GM12875 (cell line): ENCODE measurements around the gene KCNH1.

ENCODE experiments used
- H3K4me3 ChIP-seq: one replicate; pipeline ENCODE4 v1.5.1; 2011; ENCODE audit warnings: low read depth, low read length, control low read depth
- CTCF ChIP-seq: IDR thresholded peaks from 2 replicates; pipeline ENCODE4 v1.5.1; 2011; ENCODE audit warnings: low read depth, mild to moderate bottlenecking, control low read depth, inconsistent platforms, low read length, moderate library complexity, borderline replicate concordance; ENCODE audit not compliant: insufficient read depth

Gene KCNH1

GRCh38 chr1:210912752-210913151 lies 221.2 kb downstream of the KCNH1 start:
- no peak overlapping the region for H3K4me3 ChIP-seq
- no peak for TF ChIP-seq CTCF

- H3K4me3 ChIP-seq = no peak overlapping the region
- no peak for TF ChIP-seq CTCF
These were observed 223.8 kb downstream of the KCNH1 start for GRCh38 chr1:210910020-210910575.

GRCh38 chr1:210908791-210909190 lies 225.2 kb downstream of the KCNH1 start:
- TF ChIP-seq CTCF = no peak

GRCh38 chr1:210908257-210908656 lies 225.7 kb downstream of the KCNH1 start:
- no peak for TF ChIP-seq CTCF
- H3K4me3 ChIP-seq = no peak overlapping the region

More at GRCh38 chr1:210908791-210909190, 225.2 kb downstream of the KCNH1 start:
- no peak overlapping the region for H3K4me3 ChIP-seq

DNA sequence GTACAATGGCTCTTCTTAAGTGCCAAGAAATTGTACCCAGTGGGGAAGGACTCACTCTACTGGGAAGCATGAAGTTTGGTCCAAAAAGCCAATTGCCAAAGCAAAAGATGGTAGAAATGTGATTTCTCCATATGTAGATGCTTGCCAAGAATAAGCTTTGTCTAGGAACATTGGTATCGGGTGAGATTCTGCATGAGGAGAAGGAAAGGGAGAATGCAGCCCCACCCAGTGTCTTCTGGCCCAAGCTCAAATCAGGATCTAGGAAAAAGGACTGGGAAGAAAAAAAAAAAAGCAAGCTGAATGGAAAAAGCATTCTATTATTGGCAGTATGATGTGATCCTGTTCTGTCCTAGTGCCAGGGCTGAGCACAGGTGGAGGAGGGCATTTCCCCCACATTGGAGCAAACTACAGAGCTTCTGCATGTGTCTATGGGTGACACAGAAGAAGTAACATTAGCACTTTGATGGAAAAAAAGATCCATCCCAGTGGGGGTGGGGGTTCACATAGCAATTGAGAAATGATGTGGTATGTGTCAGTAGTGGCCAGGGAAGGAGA lies 226.6 kb downstream of the KCNH1 start:
- TF ChIP-seq CTCF = no peak
- H3K4me3 ChIP-seq = no peak overlapping the region

GRCh38 chr1:210905944-210906453 lies 227.9 kb downstream of the KCNH1 start:
- TF ChIP-seq CTCF = no peak
- H3K4me3 ChIP-seq = no peak overlapping the region

- TF ChIP-seq CTCF = no peak
- no peak overlapping the region for H3K4me3 ChIP-seq
These were observed 228.5 kb downstream of the KCNH1 start for GRCh38 chr1:210905365-210905904.
